ENCODE data around the gene TGFB2.

- TF ChIP-seq EP300 (IDR thresholded peaks at IDR 0.05) (no peak), POLR2A (IDR thresholded peaks at IDR 0.05) (no peak), CTCF (IDR thresholded peaks at IDR 0.05) (no peak), POLR2AphosphoS5 (IDR thresholded peaks at IDR 0.05) (peak in 1 of 3 donors; percentile 37)
Measured at GRCh38 chr1:218482683-218483082, 137.5 kb downstream of the TGFB2 start.

Measured in stomach (tissue), 4 donors.